Stimulated activated naive B cell treated with anti-CD40 and anti-IgM and Interleukin-4, amounts not matched to agents 10 μg/mL and 1 μg/mL and 100 μg/mL, for 72 hours (primary cell): Measurements from ENCODE around the gene PPP1R14B.

ENCODE experiments used
- ATAC-seq, 2 donors: fragments of 150-1000 bp; cut with Tn5 transposase; replicated peaks; 2 replicates each; pipeline ENCODE4 v1.10.0; 2021; ENCODE audit warnings: moderate library complexity in 1 of 2
- DNase-seq: peaks from one replicate; pipeline ENCODE4 v3.0.0; 2021
- H3K27ac Mint-ChIP-seq: one replicate; pipeline ENCODE4 v1.8.0; 2022; ENCODE audit warnings: mild to moderate bottlenecking, mixed read lengths
- H3K27me3 Mint-ChIP-seq, 2 donors: one replicate each; pipeline ENCODE4 v1.8.0; 2022; ENCODE audit warnings: mixed read lengths in 2 of 2
- H3K36me3 Mint-ChIP-seq, 2 donors: one replicate each; pipeline ENCODE4 v1.8.0; 2022; ENCODE audit warnings: mixed read lengths in 2 of 2, mild to moderate bottlenecking in 1 of 2
- H3K4me1 Mint-ChIP-seq, 2 donors: one replicate each; pipeline ENCODE4 v1.8.0; 2022; ENCODE audit warnings: mixed read lengths in 2 of 2, mild to moderate bottlenecking in 1 of 2
- H3K4me3 Mint-ChIP-seq, 2 donors: one replicate each; pipeline ENCODE4 v1.8.0; 2022; ENCODE audit warnings: mild to moderate bottlenecking in 2 of 2, mixed read lengths in 2 of 2, moderate library complexity in 1 of 2
- H3K9me3 Mint-ChIP-seq, 2 donors: one replicate each; pipeline ENCODE4 v1.8.0; 2022; ENCODE audit warnings: mixed read lengths in 2 of 2, mild to moderate bottlenecking in 1 of 2

Gene PPP1R14B

GRCh38 chr11:64219755-64220154 lies 27.0 kb downstream of the PPP1R14B start:
- DNase-seq (no peak), ATAC-seq (no peak)
- peaks cover 18 to 30% of the 10 kb centered on the region in 2 donors for H3K4me1 Mint-ChIP-seq
- H3K27ac Mint-ChIP-seq, result no peak overlapping the region
- no peaks in the 10 kb centered on the region for H3K9me3 Mint-ChIP-seq
- H3K27me3 Mint-ChIP-seq, result no peaks in the 10 kb centered on the region
- H3K36me3 Mint-ChIP-seq, result peaks cover 46 to 55% of the 10 kb centered on the region in 2 donors
- no peak overlapping the region for H3K4me3 Mint-ChIP-seq

- Mint-ChIP-seq H3K27me3 (no peaks in the 10 kb centered on the region), H3K4me3 (no peak overlapping the region), H3K9me3 (no peaks in the 10 kb centered on the region), H3K27ac (peak overlapping the region; percentile 92), H3K4me1 (peaks cover 19 to 30% of the 10 kb centered on the region in 2 donors), H3K36me3 (peaks cover 47 to 58% of the 10 kb centered on the region in 2 donors)
- DNase-seq (no peak), ATAC-seq (no peak)
Measured at GRCh38 chr11:64219354-64219684, 27.4 kb downstream of the PPP1R14B start.

GRCh38 chr11:64218628-64219353 lies 28.0 kb downstream of the PPP1R14B start:
- peaks cover 49 to 58% of the 10 kb centered on the region in 2 donors for H3K36me3 Mint-ChIP-seq
- no peaks in the 10 kb centered on the region for H3K27me3 Mint-ChIP-seq
- ATAC-seq, result no peak

GRCh38 chr11:64216879-64217278 lies 29.9 kb downstream of the PPP1R14B start:
- Mint-ChIP-seq H3K27me3 (no peaks in the 10 kb centered on the region), H3K4me3 (no peak overlapping the region), H3K9me3 (no peaks in the 10 kb centered on the region), H3K4me1 (peaks cover 23 to 44% of the 10 kb centered on the region in 2 donors), H3K36me3 (peaks cover 55 to 64% of the 10 kb centered on the region in 2 donors), H3K27ac (peak overlapping the region; percentile 14)
- DNase-seq, result no peak
- no peak for ATAC-seq

More at GRCh38 chr11:64218628-64219353, 28.0 kb downstream of the PPP1R14B start:
- Mint-ChIP-seq H3K4me1 (peaks cover 15 to 30% of the 10 kb centered on the region in 2 donors), H3K9me3 (no peaks in the 10 kb centered on the region), H3K27ac (peak overlapping the region; percentile 92), H3K4me3 (no peak overlapping the region)
- DNase-seq, result no peak

GRCh38 chr11:64211181-64211872 lies 35.4 kb downstream of the PPP1R14B start:
- peak overlapping the region; percentile 39 for H3K27ac Mint-ChIP-seq
- H3K36me3 Mint-ChIP-seq, result peaks cover 69 to 83% of the 10 kb centered on the region in 2 donors

GRCh38 chr11:64210301-64211020 lies 36.3 kb downstream of the PPP1R14B start:
- ATAC-seq (no peak), DNase-seq (no peak)
- no peaks in the 10 kb centered on the region for H3K9me3 Mint-ChIP-seq
- peaks cover 72 to 88% of the 10 kb centered on the region in 2 donors for H3K36me3 Mint-ChIP-seq
- peak overlapping the region; percentile 71 for H3K27ac Mint-ChIP-seq
- H3K4me3 Mint-ChIP-seq, result peak overlapping the region; percentile 53 to 57
- no peaks in the 10 kb centered on the region for H3K27me3 Mint-ChIP-seq
- H3K4me1 Mint-ChIP-seq, result peaks cover 48 to 92% of the 10 kb centered on the region in 2 donors

More at GRCh38 chr11:64211181-64211872, 35.4 kb downstream of the PPP1R14B start:
- Mint-ChIP-seq H3K4me3 (peak overlapping the region in 1 of 2 donors; percentile 11), H3K9me3 (no peaks in the 10 kb centered on the region), H3K27me3 (no peaks in the 10 kb centered on the region), H3K4me1 (peaks cover 42 to 87% of the 10 kb centered on the region in 2 donors)
- DNase-seq (no peak), ATAC-seq (no peak)

- H3K4me3 Mint-ChIP-seq, result peak overlapping the region; percentile 92 to 95
- peak overlapping the region; percentile 98 for H3K27ac Mint-ChIP-seq
- peaks cover 69 to 82% of the 10 kb centered on the region in 2 donors for H3K36me3 Mint-ChIP-seq
- peaks cover 48 to 92% of the 10 kb centered on the region in 2 donors for H3K4me1 Mint-ChIP-seq
- H3K27me3 Mint-ChIP-seq, result no peaks in the 10 kb centered on the region
- no peak for ATAC-seq
- no peak for DNase-seq
- H3K9me3 Mint-ChIP-seq, result no peaks in the 10 kb centered on the region
Measured at GRCh38 chr11:64209563-64209843, 37.2 kb downstream of the PPP1R14B start.

GRCh38 chr11:64208796-64209562 lies 37.8 kb downstream of the PPP1R14B start:
- H3K36me3 Mint-ChIP-seq, result peaks cover 69 to 82% of the 10 kb centered on the region in 2 donors
- H3K4me3 Mint-ChIP-seq, result peak overlapping the region; percentile 92 to 95

GRCh38 chr11:64208086-64208795 lies 38.5 kb downstream of the PPP1R14B start:
- no peaks in the 10 kb centered on the region for H3K9me3 Mint-ChIP-seq
- H3K4me3 Mint-ChIP-seq, result peak overlapping the region; percentile 92 to 95
- peaks cover 53 to 92% of the 10 kb centered on the region in 2 donors for H3K4me1 Mint-ChIP-seq
- DNase-seq, result no peak
- no peaks in the 10 kb centered on the region for H3K27me3 Mint-ChIP-seq
- H3K36me3 Mint-ChIP-seq, result peaks cover 71 to 84% of the 10 kb centered on the region in 2 donors
- ATAC-seq, result peak in 1 of 2 donors; percentile 8
- peak overlapping the region; percentile 98 for H3K27ac Mint-ChIP-seq

More at GRCh38 chr11:64208796-64209562, 37.8 kb downstream of the PPP1R14B start:
- DNase-seq, result no peak
- no peaks in the 10 kb centered on the region for H3K9me3 Mint-ChIP-seq
- peaks cover 52 to 92% of the 10 kb centered on the region in 2 donors for H3K4me1 Mint-ChIP-seq
- ATAC-seq, result no peak
- H3K27me3 Mint-ChIP-seq, result no peaks in the 10 kb centered on the region
- H3K27ac Mint-ChIP-seq, result peak overlapping the region; percentile 98

GRCh38 chr11:64207256-64208085 lies 39.3 kb downstream of the PPP1R14B start:
- H3K4me1 Mint-ChIP-seq, result peaks cover 53 to 88% of the 10 kb centered on the region in 2 donors
- ATAC-seq, result peak; percentile 75 to 81
- H3K27ac Mint-ChIP-seq, result peak overlapping the region; percentile 98

GRCh38 chr11:64206457-64207255 lies 40.1 kb downstream of the PPP1R14B start, which contains the start of gene FERMT3:
FERMT3 (plus strand) TSS chr11:64206721; CDS start chr11:64207365, 644 bp downstream.
- Mint-ChIP-seq H3K36me3 (peaks cover 63 to 82% of the 10 kb centered on the region in 2 donors), H3K9me3 (no peaks in the 10 kb centered on the region), H3K4me3 (peak within 1 kb of the TSS; percentile 92 to 95), H3K27ac (peak within 1 kb of the TSS; percentile 98), H3K27me3 (no peaks in the 10 kb centered on the region), H3K4me1 (peaks cover 45 to 81% of the 10 kb centered on the region in 2 donors)
- ATAC-seq (peak; percentile 69 to 70), DNase-seq (peak; percentile 79)

More at GRCh38 chr11:64207256-64208085, 39.3 kb downstream of the PPP1R14B start:
- DNase-seq, result peak; percentile 77
- Mint-ChIP-seq H3K9me3 (no peaks in the 10 kb centered on the region), H3K4me3 (peak overlapping the region; percentile 92 to 95), H3K36me3 (peaks cover 71 to 85% of the 10 kb centered on the region in 2 donors), H3K27me3 (no peaks in the 10 kb centered on the region)

- Mint-ChIP-seq H3K36me3 (peaks cover 63 to 81% of the 10 kb centered on the region in 2 donors), H3K9me3 (no peaks in the 10 kb centered on the region), H3K4me1 (peaks cover 41 to 64% of the 10 kb centered on the region in 2 donors), H3K4me3 (peak overlapping the region in 1 of 2 donors; percentile 62), H3K27me3 (no peaks in the 10 kb centered on the region), H3K27ac (peak overlapping the region; percentile 98)
- peak; percentile 22 to 35 for ATAC-seq
- peak; percentile 66 for DNase-seq
Measured at GRCh38 chr11:64204464-64204989, 42.2 kb downstream of the PPP1R14B start.
